Esophagus muscularis mucosa (tissue), 4 donors: ENCODE results near the gene PTP4A1. TPM values are rescaled to one million over a fixed set of nuclear protein-coding genes. Genes with fewer than 3 reads are reported as not detected.
A peak's percentile ranks its signal among the peaks of the same experiment; 100 is the strongest.

Experiments
- DNase-seq: peaks from one replicate; pipeline ENCODE4 v3.0.0-alpha.2; 2017; ENCODE audit errors: extremely low spot score
- H3K27ac ChIP-seq, 4 donors: fragments of 200-600 bp; sonication (generic); replicated peaks in 1 of 4; 1 replicate in 3 of 4; 2 replicates in 1 of 4; pipeline ENCODE4 v1.5.1; 2016 to 2019; ENCODE audit warnings: mild to moderate bottlenecking in 1 of 4
- H3K27me3 ChIP-seq, 4 donors: fragments of 200-600 bp; sonication (generic); one replicate each; pipeline versions ENCODE4 v1.5.1 to v1.6.0; 2016 to 2019
- H3K36me3 ChIP-seq, 4 donors: fragments of 200-600 bp; sonication (generic); one replicate each; pipeline ENCODE4 v1.5.1; 2016 to 2019
- H3K4me1 ChIP-seq, 4 donors: fragments of 200-600 bp; sonication (generic); one replicate each; pipeline ENCODE4 v1.5.1; 2016 to 2019
- H3K4me3 ChIP-seq, 4 donors: fragments of 200-600 bp; sonication (generic); 1 replicate in 2 of 4; 2 replicates in 2 of 4; pipeline ENCODE4 v1.5.1; 2016 to 2019; ENCODE audit warnings: mild to moderate bottlenecking in 4 of 4, moderate library complexity in 1 of 4
- H3K9me3 ChIP-seq, 4 donors: fragments of 200-600 bp; sonication (generic); 1 replicate in 3 of 4; 2 replicates in 1 of 4; pipeline ENCODE4 v1.5.1; 2016 to 2019
- CTCF ChIP-seq, 3 experiments: fragments of 200-600 bp in 2 of 3; fragments of 450-650 bp in 1 of 3; sonication (generic) in 2 of 3; IDR thresholded peaks; one replicate each; pipeline ENCODE4 v1.5.1; 2017 to 2019; ENCODE audit warnings: antibody characterized with exemption in 3 of 3, mild to moderate bottlenecking in 2 of 3, moderate library complexity in 1 of 3
- EP300 ChIP-seq: sonication (generic); formaldehyde crosslinking; IDR thresholded peaks from one replicate; pipeline ENCODE4 v1.6.1; 2017; ENCODE audit warnings: antibody characterized with exemption
- POLR2A ChIP-seq: fragments of 450-650 bp; IDR thresholded peaks from one replicate; pipeline ENCODE4 v1.6.1; 2017; ENCODE audit warnings: antibody characterized with exemption, moderate library complexity, mild to moderate bottlenecking, low read depth
- POLR2AphosphoS5 ChIP-seq, 2 donors: sonication (generic); formaldehyde crosslinking; IDR thresholded peaks; one replicate each; pipeline ENCODE4 v1.6.1; 2017; ENCODE audit warnings: antibody characterized with exemption in 2 of 2
- WGBS: methylation state at CpG from one replicate; pipeline ENCODE4 v1.1.5; 2018; 5-methylcytosine and 5-hydroxymethylcytosine counted together
- intact Hi-C: fragments of 100-400 bp; cut with DNase I; formaldehyde crosslinking; loops from one replicate; pipeline ENCODE4 v1.15.1; 2023
- total RNA-seq, 4 donors: library from RNA; depleted of rRNA; stranded (reverse); fragments of >200 nt; gene quantifications; one replicate each; pipeline versions ENCODE4 v1.1.0 to v1.2.1, GENCODE V29; 2016

The PTP4A1 gene
- total RNA-seq, 4 donors from 2014 or later: 23.7 to 31.3 (median 27.8) TPM

GRCh38 chr6:63573076-63573898 lies 1.0 kb downstream of the PTP4A1 start:
- H3K27me3 ChIP-seq: no peaks in the 10 kb centered on the region
- H3K4me1 ChIP-seq: peaks cover 4 to 29% (median 24%) of the 10 kb centered on the region in 4 donors
- peak; percentile 93 for DNase-seq
- H3K36me3 ChIP-seq: peaks cover 4 to 21% (median 17%) of the 10 kb centered on the region in 4 donors
- peak overlapping the region; percentile 100 for H3K27ac ChIP-seq
- TF ChIP-seq POLR2A (no peak), EP300 (no peak), POLR2AphosphoS5 (IDR thresholded peaks at IDR 0.05) (peak; percentile 73 to 82), CTCF (IDR thresholded peaks at IDR 0.05) (no peak)
- H3K9me3 ChIP-seq: no peaks in the 10 kb centered on the region
- 3% methylated on average over 40 of the region's 86 CpGs for WGBS
- peak overlapping the region; percentile 89 to 97 (median 94) for H3K4me3 ChIP-seq
- intact Hi-C loops: loop anchor here (10.0 kb wide), 2 partner anchors 62 to 218 kb away; partner anchors contain the start of gene PHF3

- Histone ChIP-seq H3K36me3 (peaks cover 4 to 28% (median 20%) of the 10 kb centered on the region in 4 donors), H3K9me3 (no peaks in the 10 kb centered on the region), H3K27ac (peak overlapping the region; percentile 100), H3K4me3 (peak overlapping the region; percentile 89 to 97 (median 94)), H3K4me1 (peaks cover 4 to 29% (median 24%) of the 10 kb centered on the region in 4 donors), H3K27me3 (no peaks in the 10 kb centered on the region)
- 14% methylated on average over 10 of the region's 10 CpGs for WGBS
- TF ChIP-seq CTCF (IDR thresholded peaks at IDR 0.05): peak; percentile 35 to 53 (median 48)
- no peak for TF ChIP-seq EP300
- intact Hi-C loops: loop anchor here (10.0 kb wide), 2 partner anchors 61 to 219 kb away; partner anchors contain the start of gene PHF3
- no peak for DNase-seq
Observed at GRCh38 chr6:63573899-63574553, 1.7 kb downstream of the PTP4A1 start.

- Histone ChIP-seq H3K27ac (peak overlapping the region; percentile 100), H3K4me1 (peaks cover 4 to 29% (median 24%) of the 10 kb centered on the region in 4 donors), H3K9me3 (no peaks in the 10 kb centered on the region), H3K27me3 (no peaks in the 10 kb centered on the region), H3K4me3 (peak overlapping the region; percentile 89 to 97 (median 94)), H3K36me3 (peaks cover 5 to 33% (median 24%) of the 10 kb centered on the region in 4 donors)
- 71% methylated on average over 2 of the region's 2 CpGs for WGBS
- intact Hi-C loops: loop anchor here (10.0 kb wide), 2 partner anchors 60 to 220 kb away; partner anchors contain the start of gene PHF3
- DNase-seq: no peak
- no peak for TF ChIP-seq CTCF (IDR thresholded peaks at IDR 0.05)
- no peak for TF ChIP-seq EP300
- no peak for TF ChIP-seq POLR2AphosphoS5 (IDR thresholded peaks at IDR 0.05)
- TF ChIP-seq POLR2A: no peak
Observed at GRCh38 chr6:63574554-63574900, 2.2 kb downstream of the PTP4A1 start.

- Histone ChIP-seq H3K36me3 (peaks cover 21 to 49% (median 40%) of the 10 kb centered on the region in 4 donors), H3K27me3 (no peaks in the 10 kb centered on the region), H3K4me1 (peaks cover 4 to 28% (median 24%) of the 10 kb centered on the region in 4 donors), H3K27ac (no peak overlapping the region), H3K4me3 (no peak overlapping the region), H3K9me3 (no peaks in the 10 kb centered on the region)
- TF ChIP-seq CTCF (IDR thresholded peaks at IDR 0.05) (no peak), POLR2A (no peak)
- no peak for DNase-seq
- WGBS: 89% methylated on average over 3 of the region's 3 CpGs
- intact Hi-C loops: loop anchor here (10.0 kb wide), 2 partner anchors 59 to 221 kb away; partner anchors contain the start of gene PHF3
Observed at GRCh38 chr6:63576147-63576772, 4.0 kb downstream of the PTP4A1 start.
